ENCODE data around the gene TPO. TPM values are rescaled to one million over a fixed set of nuclear protein-coding genes. Genes with fewer than 3 reads are reported as not detected.
"Not testable (repeated sequence)": the region's sequence is repeated elsewhere in the genome, so short reads cannot be mapped to it uniquely, and the experiment has no call there.

The TPO gene
- total RNA-seq, 2 donors from 2014 or later = 0.08 TPM; not detected in 1

DNA sequence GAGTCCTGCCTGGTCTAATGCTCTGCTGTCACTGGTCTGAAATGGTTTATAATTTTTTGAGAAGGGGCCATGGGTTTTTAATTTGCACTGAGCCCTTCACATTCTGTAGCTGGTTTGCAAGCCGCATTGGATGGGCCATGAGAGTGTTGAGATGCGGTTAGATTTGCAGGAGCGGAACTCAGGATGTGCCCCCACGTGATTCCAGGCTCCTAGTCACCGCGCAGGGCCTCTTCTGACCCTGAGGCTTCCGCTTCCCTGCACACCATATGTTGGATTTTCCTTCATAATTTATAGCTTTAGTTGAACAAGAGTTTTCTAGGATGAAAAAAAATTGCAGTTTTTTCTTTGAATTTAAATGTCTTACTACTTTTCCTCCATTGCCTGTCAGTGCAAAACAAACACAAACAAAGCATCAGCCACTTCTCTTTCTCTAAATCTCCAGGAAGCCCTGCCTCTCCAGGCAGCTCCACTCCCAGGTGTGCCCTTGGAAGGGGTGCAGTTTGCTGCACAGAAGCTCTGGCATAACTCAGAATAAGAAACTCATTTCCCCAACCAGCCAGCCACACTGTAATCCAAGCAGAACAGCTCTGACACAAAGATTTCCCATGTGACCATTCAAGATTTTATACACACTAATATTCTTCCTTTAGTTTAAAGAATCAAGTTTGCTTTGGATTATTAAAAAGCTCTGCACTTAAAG lies 18.4 kb upstream of the TPO start:
- H3K36me3 Mint-ChIP-seq (ENCODE audit: low read depth) = no peaks in the 10 kb centered on the region
- peaks cover 4% of the 10 kb centered on the region for H3K4me1 Mint-ChIP-seq
- ATAC-seq (replicated peaks) = no peak
- H3K4me3 Mint-ChIP-seq = no peak overlapping the region
- no peak overlapping the region for H3K27ac Mint-ChIP-seq
- no peaks in the 10 kb centered on the region for H3K27me3 Mint-ChIP-seq
- H3K9me3 Mint-ChIP-seq = no peaks in the 10 kb centered on the region

DNA sequence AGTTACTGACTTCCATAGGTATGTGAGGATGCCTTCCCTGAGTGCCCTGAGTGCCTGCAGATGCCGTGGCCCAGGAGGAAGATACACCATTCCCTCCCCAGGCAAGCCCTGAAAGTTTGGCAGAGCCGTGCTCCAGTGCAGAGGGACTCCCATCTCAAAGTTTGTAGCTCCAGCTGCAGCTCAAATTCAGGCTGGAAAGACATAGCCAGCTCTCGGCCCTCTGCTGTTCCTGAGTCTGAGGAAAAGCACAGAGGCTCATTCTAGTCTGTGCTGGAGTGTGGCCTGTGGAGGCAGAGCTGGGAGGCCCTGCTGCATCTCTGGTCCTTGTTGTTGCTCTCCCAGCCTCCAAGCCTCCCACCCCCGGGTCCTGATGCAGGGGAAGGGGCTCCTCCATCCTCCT lies 15.9 kb upstream of the TPO start:
- no peaks in the 10 kb centered on the region for H3K27me3 Mint-ChIP-seq
- peaks cover 4% of the 10 kb centered on the region for H3K4me1 Mint-ChIP-seq
- no peak overlapping the region for H3K27ac Mint-ChIP-seq
- H3K36me3 Mint-ChIP-seq (ENCODE audit: low read depth) = no peaks in the 10 kb centered on the region
- no peak overlapping the region for H3K4me3 Mint-ChIP-seq
- ATAC-seq (replicated peaks) = no peak
- H3K9me3 Mint-ChIP-seq = peaks cover 2% of the 10 kb centered on the region

DNA sequence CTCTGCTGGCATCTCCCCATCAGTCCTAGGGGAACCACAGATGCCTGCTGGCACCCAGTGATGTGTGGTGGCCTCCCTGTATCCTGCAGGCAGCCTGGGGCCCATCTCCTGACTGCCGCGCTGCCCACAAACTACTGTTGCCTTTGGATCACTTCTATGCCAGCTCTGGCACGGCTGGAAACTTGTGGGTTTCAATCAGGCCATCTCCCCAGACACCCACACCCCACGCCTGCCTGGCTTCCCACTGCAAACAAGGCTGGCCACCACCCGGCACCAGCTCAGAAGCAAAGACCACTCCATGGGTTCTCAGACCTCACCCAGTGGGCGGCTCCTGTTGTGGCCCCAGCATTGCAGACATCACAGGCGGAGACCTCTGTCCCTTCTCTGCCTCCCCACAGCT lies 15.1 kb upstream of the TPO start:
- no peak overlapping the region for H3K4me3 Mint-ChIP-seq

DNA sequence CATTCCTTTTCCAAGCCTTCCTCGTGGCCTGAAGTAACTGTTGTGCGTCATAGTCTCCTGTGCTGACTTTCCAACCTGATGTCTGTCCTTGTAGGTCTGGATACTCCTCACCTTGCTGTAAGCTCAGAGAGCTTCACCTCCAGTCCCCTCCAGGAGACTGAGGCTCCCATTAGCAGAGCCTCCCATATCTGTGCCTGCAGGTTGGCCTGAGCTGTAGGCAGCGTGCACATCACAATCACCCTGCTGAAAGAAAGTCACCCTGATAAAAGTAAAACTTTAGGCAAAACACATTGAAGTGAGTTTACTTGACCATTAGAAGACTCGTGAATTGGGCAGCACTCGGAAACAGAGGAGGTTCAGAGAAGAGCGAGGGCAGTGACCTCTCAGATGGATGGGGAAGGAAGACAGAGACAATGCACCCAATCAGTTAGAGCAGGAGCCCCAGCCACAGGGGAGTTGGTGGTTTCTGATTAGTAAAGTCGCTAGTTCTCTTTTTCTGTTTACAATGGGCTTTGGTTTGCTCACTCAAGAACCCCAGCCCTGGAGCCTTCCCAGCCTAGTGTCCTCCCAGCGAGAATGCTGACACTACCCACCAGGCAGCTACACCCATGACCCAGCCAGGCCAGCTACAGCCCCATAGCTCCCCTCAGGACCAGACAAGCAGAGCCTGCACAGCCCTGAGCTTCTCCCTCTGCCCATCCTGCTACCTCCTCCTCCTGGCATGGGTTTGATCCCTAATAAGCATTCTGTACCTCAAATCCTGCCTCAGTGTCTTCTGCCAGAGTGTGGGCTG lies 12.1 kb upstream of the TPO start:
- no peak overlapping the region for H3K4me3 Mint-ChIP-seq
- H3K36me3 Mint-ChIP-seq (ENCODE audit: low read depth) = no peaks in the 10 kb centered on the region
- peaks cover 4% of the 10 kb centered on the region for H3K4me1 Mint-ChIP-seq
- H3K27ac Mint-ChIP-seq = no peak overlapping the region
- H3K9me3 Mint-ChIP-seq = peaks cover 7% of the 10 kb centered on the region
- no peaks in the 10 kb centered on the region for H3K27me3 Mint-ChIP-seq
- ATAC-seq (replicated peaks) = no peak

More for the DNA sequence above, 15.1 kb upstream of the TPO start:
- no peaks in the 10 kb centered on the region for H3K36me3 Mint-ChIP-seq (ENCODE audit: low read depth)
- no peak for ATAC-seq (replicated peaks)
- H3K9me3 Mint-ChIP-seq = peaks cover 4% of the 10 kb centered on the region
- no peaks in the 10 kb centered on the region for H3K27me3 Mint-ChIP-seq
- peaks cover 4% of the 10 kb centered on the region for H3K4me1 Mint-ChIP-seq
- no peak overlapping the region for H3K27ac Mint-ChIP-seq

DNA sequence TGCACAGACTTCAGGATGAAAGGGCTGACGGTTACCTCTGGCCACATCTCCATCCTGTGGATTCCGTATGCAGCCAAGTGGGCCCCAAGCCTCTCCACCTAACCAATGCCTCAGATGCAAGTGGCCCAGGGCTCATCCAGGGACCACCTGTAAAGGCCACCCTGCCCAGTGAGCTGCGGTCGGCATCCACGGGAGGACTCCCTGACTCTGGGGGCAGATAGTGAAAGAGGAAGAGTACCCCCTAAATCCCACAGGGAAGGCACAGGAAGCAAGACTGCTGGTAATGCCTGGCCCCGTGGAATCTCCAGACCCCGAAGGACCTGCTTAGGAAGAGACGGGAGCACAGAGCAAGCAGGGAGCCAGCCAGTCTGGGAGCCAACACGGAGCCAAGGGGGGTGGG lies 11.2 kb upstream of the TPO start:
- Mint-ChIP-seq H3K27me3 (no peaks in the 10 kb centered on the region), H3K36me3 (ENCODE audit: low read depth) (no peaks in the 10 kb centered on the region), H3K27ac (no peak overlapping the region), H3K4me3 (no peak overlapping the region), H3K4me1 (peaks cover 4% of the 10 kb centered on the region), H3K9me3 (peaks cover 7% of the 10 kb centered on the region)
- no peak for ATAC-seq (replicated peaks)

DNA sequence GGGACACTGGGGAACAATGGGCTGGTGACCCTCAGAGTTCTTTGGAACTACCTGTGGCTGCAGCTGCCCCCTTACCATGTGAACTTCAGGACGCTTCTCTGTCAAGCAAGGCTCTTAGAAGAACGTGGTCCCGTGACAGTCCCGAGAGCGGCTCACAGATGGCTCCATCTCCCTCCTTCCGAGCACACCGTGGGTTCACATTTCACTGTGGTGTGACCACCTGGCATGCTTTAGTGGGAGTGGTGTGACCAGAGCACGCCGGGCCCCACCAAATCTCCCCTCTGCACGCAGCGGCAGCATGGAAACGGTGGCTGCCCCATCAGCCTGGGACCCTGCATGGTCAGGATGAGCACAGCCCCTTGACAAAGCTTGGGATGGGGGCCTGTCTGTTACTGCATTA lies 9.7 kb upstream of the TPO start:
- H3K4me3 Mint-ChIP-seq = no peak overlapping the region
- no peaks in the 10 kb centered on the region for H3K36me3 Mint-ChIP-seq (ENCODE audit: low read depth)
- H3K4me1 Mint-ChIP-seq = peaks cover 4% of the 10 kb centered on the region
- no peak overlapping the region for H3K27ac Mint-ChIP-seq
- H3K27me3 Mint-ChIP-seq = no peaks in the 10 kb centered on the region
- peaks cover 7% of the 10 kb centered on the region for H3K9me3 Mint-ChIP-seq
- no peak for ATAC-seq (replicated peaks)

DNA sequence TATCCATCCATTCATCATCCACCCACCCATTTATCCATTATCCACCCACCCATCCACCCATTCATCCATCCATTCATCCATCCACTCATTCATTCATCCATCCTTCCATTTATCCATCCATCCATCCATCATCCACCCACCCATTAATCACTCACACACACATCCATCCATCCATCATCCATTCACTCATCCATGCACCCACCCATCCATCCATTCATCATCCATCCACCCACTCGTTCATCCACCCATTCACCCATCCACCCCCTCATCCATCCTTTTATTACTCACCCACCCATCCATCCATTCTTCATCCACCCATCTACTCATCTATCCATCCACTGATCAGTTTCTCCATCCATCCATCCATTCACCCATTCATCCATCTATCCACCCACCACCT lies 8.1 kb upstream of the TPO start:
- no peak overlapping the region for H3K4me3 Mint-ChIP-seq
- peaks cover 7% of the 10 kb centered on the region for H3K9me3 Mint-ChIP-seq
- no peak overlapping the region for H3K27ac Mint-ChIP-seq
- ATAC-seq (replicated peaks) = no peak
- H3K36me3 Mint-ChIP-seq (ENCODE audit: low read depth) = no peaks in the 10 kb centered on the region
- H3K27me3 Mint-ChIP-seq = no peaks in the 10 kb centered on the region
- H3K4me1 Mint-ChIP-seq = no peaks in the 10 kb centered on the region

DNA sequence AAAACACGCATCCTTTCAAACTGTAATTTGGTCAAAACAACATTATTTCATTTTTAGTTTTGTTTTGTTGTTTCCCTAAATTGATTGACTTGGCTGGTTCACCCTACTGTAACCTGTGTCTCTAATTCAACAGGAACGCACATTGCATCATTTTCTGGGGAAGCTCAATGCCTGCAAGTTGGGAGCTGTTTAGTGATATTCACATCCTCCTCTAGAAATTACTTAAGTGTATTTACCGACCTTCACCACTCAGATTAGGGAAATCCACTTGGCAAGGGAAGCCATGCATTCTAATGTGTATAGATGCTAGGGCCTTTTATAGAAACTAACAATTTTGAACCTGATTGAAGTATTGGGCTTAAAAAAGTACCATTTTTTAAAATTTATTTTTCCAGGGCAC lies 7.3 kb upstream of the TPO start:
- ATAC-seq (replicated peaks) = no peak
- Mint-ChIP-seq H3K4me1 (no peaks in the 10 kb centered on the region), H3K27me3 (no peaks in the 10 kb centered on the region), H3K4me3 (no peak overlapping the region), H3K27ac (no peak overlapping the region), H3K9me3 (peaks cover 7% of the 10 kb centered on the region), H3K36me3 (ENCODE audit: low read depth) (no peaks in the 10 kb centered on the region)

DNA sequence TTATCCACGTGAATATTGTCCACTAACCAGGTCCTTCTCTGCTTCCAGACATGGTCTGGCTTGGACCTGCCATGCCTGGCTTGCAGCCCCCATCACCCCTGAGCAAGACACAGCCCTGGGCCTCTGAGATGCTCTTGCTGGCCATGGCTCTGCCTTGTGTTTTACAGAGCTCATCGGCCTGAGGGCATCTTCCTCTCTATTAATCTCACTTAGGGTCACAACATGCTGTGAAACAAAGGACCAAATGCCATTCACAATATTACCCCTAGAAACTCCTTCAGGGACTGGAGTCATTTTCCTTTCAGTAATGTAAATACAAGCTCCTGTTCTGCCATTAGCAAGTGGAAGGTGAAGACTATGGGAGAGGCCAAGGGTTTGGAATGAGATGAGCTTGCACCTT lies 6.8 kb upstream of the TPO start:
- Mint-ChIP-seq H3K36me3 (ENCODE audit: low read depth) (no peaks in the 10 kb centered on the region), H3K4me1 (no peaks in the 10 kb centered on the region), H3K27me3 (no peaks in the 10 kb centered on the region), H3K27ac (no peak overlapping the region), H3K4me3 (no peak overlapping the region), H3K9me3 (peaks cover 7% of the 10 kb centered on the region)
- ATAC-seq (replicated peaks) = no peak

DNA sequence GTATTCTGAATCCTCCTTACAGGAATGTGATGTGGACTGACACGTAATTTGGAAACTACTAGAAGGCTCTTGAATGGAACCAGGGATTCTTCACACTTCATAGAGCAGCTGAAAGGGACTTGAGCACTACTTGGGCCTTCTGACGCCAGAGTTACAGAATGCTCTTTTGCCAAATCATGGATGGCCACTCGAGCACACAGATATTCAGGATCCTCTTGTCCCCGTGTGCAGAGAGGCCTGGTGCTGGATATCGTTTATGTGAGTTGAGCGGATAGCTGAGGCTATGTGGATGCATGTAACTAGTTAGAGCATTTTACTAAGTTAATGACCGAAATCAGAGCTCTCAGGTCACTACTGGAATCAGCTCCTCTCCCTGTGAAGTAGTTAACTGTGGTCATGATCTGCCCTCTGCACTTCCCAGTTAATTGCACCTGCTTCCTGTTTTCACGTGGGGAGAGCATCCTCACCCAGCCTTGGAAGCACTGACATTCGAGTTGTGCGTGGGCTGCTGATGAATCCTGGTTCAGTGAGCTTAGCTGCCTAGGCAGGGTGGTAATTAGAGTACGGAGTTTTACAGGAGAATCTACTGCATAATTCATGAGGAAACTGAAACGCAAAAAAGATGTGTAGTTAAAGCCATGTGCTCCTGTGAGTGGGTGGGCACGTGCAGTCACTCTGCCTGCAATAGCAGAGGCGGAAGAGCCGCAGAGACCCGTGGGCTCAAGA lies 5.2 kb upstream of the TPO start:
- Mint-ChIP-seq H3K36me3 (ENCODE audit: low read depth) (no peaks in the 10 kb centered on the region), H3K9me3 (peaks cover 3% of the 10 kb centered on the region), H3K27ac (no peak overlapping the region), H3K27me3 (no peaks in the 10 kb centered on the region), H3K4me3 (no peak overlapping the region), H3K4me1 (no peaks in the 10 kb centered on the region)
- no peak for ATAC-seq (replicated peaks)

DNA sequence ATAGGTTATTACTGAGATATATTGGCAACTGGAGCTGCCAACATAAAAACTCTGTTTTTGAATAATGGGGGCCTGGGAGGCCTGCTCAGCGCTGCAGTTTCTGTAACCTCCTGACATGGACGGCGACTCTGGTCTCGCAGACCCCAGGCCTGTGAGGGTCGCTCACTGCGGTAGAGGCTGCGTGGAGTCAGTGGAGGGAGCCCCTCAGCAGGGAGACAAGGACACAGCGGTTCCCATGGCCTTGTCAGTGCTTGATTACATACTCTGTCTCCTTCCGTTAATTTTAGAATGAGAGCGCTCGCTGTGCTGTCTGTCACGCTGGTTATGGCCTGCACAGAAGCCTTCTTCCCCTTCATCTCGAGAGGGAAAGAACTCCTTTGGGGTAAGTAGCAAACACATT lies 858 bp downstream of the TPO start:
- H3K4me1 Mint-ChIP-seq = no peaks in the 10 kb centered on the region
- no peaks in the 10 kb centered on the region for H3K9me3 Mint-ChIP-seq
- ATAC-seq (replicated peaks) = no peak
- H3K27me3 Mint-ChIP-seq = no peaks in the 10 kb centered on the region
- H3K4me3 Mint-ChIP-seq = no peak overlapping the region
- H3K27ac Mint-ChIP-seq = no peak overlapping the region
- no peaks in the 10 kb centered on the region for H3K36me3 Mint-ChIP-seq (ENCODE audit: low read depth)

DNA sequence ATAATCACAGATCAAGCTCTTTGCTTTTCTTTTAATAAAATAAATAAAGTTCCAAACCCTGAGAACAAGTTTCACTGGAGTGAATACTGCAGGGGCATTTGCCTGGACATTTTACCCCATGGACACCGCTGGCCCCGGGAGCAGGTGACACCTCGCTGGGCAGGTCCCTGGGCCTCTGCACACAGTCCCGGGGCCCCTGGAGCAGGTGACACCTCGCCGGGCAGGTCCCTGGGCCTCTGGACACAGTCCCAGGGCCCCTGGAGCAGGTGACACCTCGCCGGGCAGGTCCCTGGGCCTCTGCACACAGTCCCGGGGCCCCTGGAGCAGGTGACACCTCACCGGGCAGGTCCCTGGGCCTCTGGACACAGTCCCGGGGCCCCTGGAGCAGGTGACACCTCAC lies 1.6 kb downstream of the TPO start:
- not testable (repeated sequence) for H3K9me3 Mint-ChIP-seq; H3K36me3 Mint-ChIP-seq (ENCODE audit: low read depth); H3K4me1 Mint-ChIP-seq; H3K27me3 Mint-ChIP-seq; ATAC-seq (replicated peaks); H3K4me3 Mint-ChIP-seq; H3K27ac Mint-ChIP-seq

DNA sequence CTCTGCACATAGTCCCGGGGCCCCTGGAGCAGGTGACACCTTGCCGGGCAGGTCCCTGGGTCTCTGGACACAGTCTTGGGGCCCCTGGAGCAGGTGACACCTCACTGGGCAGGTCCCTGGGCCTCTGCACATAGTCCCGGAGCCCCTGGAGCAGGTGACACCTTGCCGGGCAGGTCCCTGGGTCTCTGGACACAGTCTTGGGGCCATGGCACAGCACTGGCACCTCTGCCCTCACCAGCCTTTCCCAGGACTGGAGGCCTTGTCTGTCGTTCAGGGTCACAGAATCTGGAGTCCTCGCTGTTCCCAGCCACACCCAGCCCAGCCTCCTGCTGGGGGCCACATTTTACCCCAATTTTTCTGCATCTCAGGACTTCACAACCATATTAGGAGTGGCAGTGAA lies 2.2 kb downstream of the TPO start:
- H3K4me1 Mint-ChIP-seq = no peaks in the 10 kb centered on the region
- H3K36me3 Mint-ChIP-seq (ENCODE audit: low read depth) = no peaks in the 10 kb centered on the region
- H3K27me3 Mint-ChIP-seq = no peaks in the 10 kb centered on the region
- no peak overlapping the region for H3K27ac Mint-ChIP-seq
- no peak for ATAC-seq (replicated peaks)
- no peak overlapping the region for H3K4me3 Mint-ChIP-seq
- no peaks in the 10 kb centered on the region for H3K9me3 Mint-ChIP-seq

DNA sequence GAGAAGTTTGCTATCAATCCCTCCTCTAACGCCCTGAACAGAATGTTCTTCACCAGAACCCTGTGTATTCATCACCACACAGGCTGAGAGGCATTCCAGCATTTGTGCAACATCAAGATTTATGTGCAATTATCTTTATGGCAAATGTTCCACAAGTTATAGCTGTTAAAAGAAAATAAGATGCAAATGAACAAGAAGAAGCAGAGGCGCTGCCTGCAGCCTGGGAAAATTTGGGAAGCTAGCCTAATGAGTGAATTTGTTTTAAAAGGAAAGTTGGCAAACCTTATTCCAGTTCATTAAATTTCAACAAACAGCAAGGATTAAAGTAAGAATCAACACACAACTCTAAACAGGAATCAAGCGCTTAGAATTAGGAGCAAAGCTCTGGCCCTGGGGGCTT lies 5.3 kb downstream of the TPO start:
- Mint-ChIP-seq H3K9me3 (no peaks in the 10 kb centered on the region), H3K4me1 (no peaks in the 10 kb centered on the region), H3K4me3 (no peak overlapping the region), H3K27me3 (no peaks in the 10 kb centered on the region), H3K27ac (no peak overlapping the region), H3K36me3 (ENCODE audit: low read depth) (no peaks in the 10 kb centered on the region)
- ATAC-seq (replicated peaks) = no peak

Measured in activated T-helper 17 cell treated with anti-CD3 and anti-CD28 coated beads, Interleukin-2, amount 50 U/mL, for 72 hours (primary cell).